H1 (cell line): ENCODE measurements around the gene SH3YL1. TPM values are rescaled to one million over a fixed set of nuclear protein-coding genes. Genes with fewer than 3 reads are reported as not detected.

Experiments
- CTCF ChIA-PET: fragments of 300-600 bp; sonication (Branson Sonifier 250); formaldehyde crosslinking; loops from one replicate; lab custom pipeline; 2021; ENCODE audit not compliant: partially characterized antibody; lab: Charles Lee
- POLR2A ChIA-PET: fragments of 300-600 bp; sonication (Branson Sonifier 250); formaldehyde crosslinking; loops from one replicate; lab custom pipeline; 2021; ENCODE audit warnings: inconsistent platforms; ENCODE audit not compliant: partially characterized antibody; lab: Charles Lee
- DNase-seq, 2 experiments: peaks; one replicate each; pipeline versions ENCODE4 v3.0.0 to v3.0.0-alpha.2; 2010 to 2022; ENCODE audit warnings: low spot score in 2 of 2, low read depth in 1 of 2, mixed read lengths in 1 of 2
- FAIRE-seq: peaks from 2 replicates; lab custom pipeline; 2011; peaks lifted over from hg19 to GRCh38; lab: Jason Lieb, UNC
- H2AFZ ChIP-seq: 2 replicates; pipeline ENCODE4 v1.8.1; 2012; ENCODE audit warnings: low read length, inconsistent platforms
- H2AK5ac ChIP-seq: 2 replicates; pipeline ENCODE4 v1.6.1; 2013; ENCODE audit warnings: low read depth, low read length
- H2BK120ac ChIP-seq: replicated peaks from 2 replicates; pipeline ENCODE3; 2013; ENCODE audit warnings: low read depth, low read length, inconsistent platforms
- H2BK12ac ChIP-seq: 2 replicates; pipeline ENCODE4 v1.6.1; 2013; ENCODE audit warnings: low read depth, low read length
- H2BK15ac ChIP-seq: 2 replicates; pipeline ENCODE4 v1.6.1; 2013; ENCODE audit warnings: low read length
- H2BK20ac ChIP-seq: 2 replicates; pipeline ENCODE4 v1.6.1; 2013; ENCODE audit warnings: low read length
- H2BK5ac ChIP-seq: 2 replicates; pipeline ENCODE4 v1.6.1; 2013; ENCODE audit warnings: low read depth, low read length
- H3K14ac ChIP-seq: 2 replicates; pipeline ENCODE4 v1.6.1; 2013; ENCODE audit warnings: inconsistent platforms; ENCODE audit not compliant: insufficient read length
- H3K18ac ChIP-seq: 2 replicates; pipeline ENCODE4 v1.6.1; 2013; ENCODE audit warnings: low read length; ENCODE audit errors: extremely low read depth
- H3K23ac ChIP-seq: 2 replicates; pipeline ENCODE4 v1.6.1; 2013; ENCODE audit warnings: inconsistent platforms; ENCODE audit not compliant: insufficient read length
- H3K23me2 ChIP-seq: 2 replicates; pipeline ENCODE4 v1.6.1; 2013; ENCODE audit warnings: low read depth, low read length
- H3K27ac ChIP-seq: 2 replicates; pipeline ENCODE4 v1.6.1; 2011; ENCODE audit warnings: low read depth, low read length, inconsistent platforms
- H3K27me3 ChIP-seq, 4 experiments: replicated peaks in 1 of 4; 1 replicate in 1 of 4; 2 replicates in 3 of 4; pipeline versions ENCODE4 v1.6.1 to v1.8.1; 2011 to 2013; ENCODE audit warnings: low read length in 3 of 4, mild to moderate bottlenecking in 3 of 4, inconsistent platforms in 2 of 4, mixed read lengths in 2 of 4, moderate library complexity in 1 of 4; ENCODE audit not compliant: control insufficient read depth in 3 of 4, insufficient read depth in 3 of 4; ENCODE audit errors: extremely low read depth in 1 of 4
- H3K36me3 ChIP-seq, 4 experiments: 2 replicates each; pipeline versions ENCODE4 v1.6.1 to v1.8.1; 2011 to 2013; ENCODE audit warnings: mild to moderate bottlenecking in 4 of 4, low read length in 3 of 4, moderate library complexity in 2 of 4, control low read depth in 1 of 4, inconsistent platforms in 1 of 4; ENCODE audit not compliant: insufficient read depth in 4 of 4, control insufficient read depth in 2 of 4
- H3K4ac ChIP-seq: replicated peaks from 2 replicates; pipeline ENCODE3; 2013; ENCODE audit warnings: low read length, low read depth, mixed read lengths, inconsistent platforms; ENCODE audit not compliant: insufficient read length
- H3K4me1 ChIP-seq, 4 experiments: replicated peaks in 1 of 4; 1 replicate in 1 of 4; 2 replicates in 3 of 4; pipeline versions ENCODE4 v1.6.1 to v1.8.1; 2011 to 2013; ENCODE audit warnings: low read length in 3 of 4, inconsistent platforms in 2 of 4, mixed read lengths in 1 of 4; ENCODE audit not compliant: insufficient read depth in 4 of 4, control insufficient read depth in 3 of 4
- H3K4me2 ChIP-seq, 2 experiments: 2 replicates each; pipeline versions ENCODE4 v1.6.1 to v1.8.1; 2011 to 2013; ENCODE audit warnings: low read depth in 2 of 2, low read length in 2 of 2, control low read depth in 1 of 2, inconsistent platforms in 1 of 2, mild to moderate bottlenecking in 1 of 2; ENCODE audit not compliant: insufficient read depth in 1 of 2
- H3K4me3 ChIP-seq, 4 experiments: fragments of 200-600, 300-600 bp in 1 of 4; sonication (generic), shearing (Covaris generic), sonication (Bioruptor Twin) in 1 of 4; 2 replicates each; pipeline versions ENCODE4 v1.5.1 to v1.8.1; 2011 to 2016; ENCODE audit warnings: low read length in 4 of 4, low read depth in 3 of 4, control low read depth in 2 of 4, inconsistent platforms in 2 of 4, mild to moderate bottlenecking in 2 of 4, mixed read lengths in 1 of 4, moderate library complexity in 1 of 4; ENCODE audit not compliant: insufficient read depth in 2 of 4; ENCODE audit errors: extremely low read depth in 1 of 4
- H3K56ac ChIP-seq: replicated peaks from 2 replicates; pipeline ENCODE3; 2013; ENCODE audit warnings: low read depth, mild to moderate bottlenecking, mixed read lengths, low read length, inconsistent platforms; ENCODE audit not compliant: insufficient read length
- H3K79me1 ChIP-seq: 2 replicates; pipeline ENCODE4 v1.6.1; 2013; ENCODE audit warnings: low read depth, low read length, control low read depth
- H3K79me2 ChIP-seq, 2 experiments: 2 replicates each; pipeline versions ENCODE4 v1.6.1 to v1.8.1; 2012 to 2013; ENCODE audit warnings: low read length in 2 of 2, mild to moderate bottlenecking in 2 of 2, inconsistent platforms in 1 of 2; ENCODE audit not compliant: insufficient read depth in 2 of 2, control insufficient read depth in 1 of 2
- H3K9ac ChIP-seq, 4 experiments: replicated peaks in 1 of 4; 1 replicate in 1 of 4; 2 replicates in 3 of 4; pipeline versions ENCODE4 v1.6.1 to v1.8.1; 2011 to 2013; ENCODE audit warnings: low read depth in 3 of 4, low read length in 3 of 4, control low read depth in 2 of 4, mild to moderate bottlenecking in 2 of 4, moderate library complexity in 2 of 4, inconsistent platforms in 1 of 4; ENCODE audit errors: extremely low read depth in 1 of 4
- H3K9me3 ChIP-seq, 2 experiments: 2 replicates each; pipeline versions ENCODE4 v1.6.1 to v1.8.1; 2012 to 2013; ENCODE audit warnings: mild to moderate bottlenecking in 2 of 2, moderate library complexity in 2 of 2, control low read depth in 1 of 2, inconsistent platforms in 1 of 2, low read depth in 1 of 2, low read length in 1 of 2, mixed read lengths in 1 of 2; ENCODE audit not compliant: insufficient read depth in 2 of 2
- H4K20me1 ChIP-seq, 2 experiments: replicated peaks in 1 of 2; 2 replicates each; pipeline versions ENCODE3 to v1.8.1; 2011 to 2013; ENCODE audit warnings: inconsistent platforms in 2 of 2, low read length in 2 of 2, mild to moderate bottlenecking in 1 of 2; ENCODE audit not compliant: insufficient read depth in 2 of 2, control insufficient read depth in 1 of 2
- H4K5ac ChIP-seq: 2 replicates; pipeline ENCODE4 v1.6.1; 2013; ENCODE audit warnings: low read length, low read depth, mixed read lengths, inconsistent platforms; ENCODE audit not compliant: insufficient read length
- H4K8ac ChIP-seq: 2 replicates; pipeline ENCODE4 v1.8.0; 2013; ENCODE audit warnings: mild to moderate bottlenecking, moderate library complexity, low read length, inconsistent platforms; ENCODE audit not compliant: insufficient read depth; ENCODE audit errors: extremely low read depth
- H4K91ac ChIP-seq: replicated peaks from 2 replicates; pipeline ENCODE3; 2013; ENCODE audit warnings: low read length, mixed read lengths, inconsistent platforms; ENCODE audit not compliant: insufficient read length
- CTBP2 ChIP-seq: IDR thresholded peaks from 2 replicates; pipeline ENCODE4 v1.7.0; 2011; ENCODE audit warnings: borderline replicate concordance, mild to moderate bottlenecking, moderate library complexity, mixed read lengths, low read length; ENCODE audit not compliant: insufficient read depth, insufficient read length
- POU5F1 ChIP-seq: IDR thresholded peaks from 2 replicates; pipeline ENCODE4 v1.6.1; 2011; ENCODE audit warnings: low read depth, mild to moderate bottlenecking, low read length, moderate library complexity
- SP4 ChIP-seq: IDR thresholded peaks from 2 replicates; pipeline ENCODE4 v1.6.1; 2012; ENCODE audit warnings: low read length, inconsistent platforms
- SRF ChIP-seq: IDR thresholded peaks from 2 replicates; pipeline ENCODE4 v1.6.1; 2011; ENCODE audit warnings: mild to moderate bottlenecking, low read depth, low read length, moderate library complexity
- TCF12 ChIP-seq: IDR thresholded peaks from 2 replicates; pipeline ENCODE4 v1.6.1; 2011; ENCODE audit warnings: low read depth, mild to moderate bottlenecking, low read length
- WGBS, 2 experiments: shearing (Covaris generic) in 1 of 2; methylation state at CpG; one replicate each; pipeline versions ENCODE4 v1.1.6 to v1.1.7; 2013 to 2015; ENCODE audit warnings: low lambda C conversion rate in 2 of 2, mixed read lengths in 2 of 2, inconsistent platforms in 1 of 2, low coverage in 1 of 2, missing lambda C conversion rate in 1 of 2; ENCODE audit not compliant: insufficient replicate concordance in 2 of 2, insufficient coverage in 1 of 2, insufficient read length in 1 of 2; ENCODE audit errors: extremely low coverage in 1 of 2, missing lambda C conversion rate in 1 of 2; 5-methylcytosine and 5-hydroxymethylcytosine counted together
- polyA plus RNA-seq, 7 experiments: library from polyadenylated mRNA; depleted of rRNA in 3 of 7; stranded (reverse) in 5 of 7; unstranded in 2 of 7; fragments of >200 nt in 5 of 7; fragments of 200-250 nt in 2 of 7; gene quantifications; 1 replicate in 5 of 7; 2 replicates in 1 of 7; 4 replicates in 1 of 7; pipeline versions ENCODE4 v1.2.1 to v1.2.3, GENCODE V29; 2011 to 2013; ENCODE audit warnings: missing spikeins in 2 of 7, mixed read lengths in 2 of 7
- total RNA-seq: library from RNA; stranded (reverse); fragmentation: NEBNext Ultra II Directional; extraction: Animal tissue kit (Norgen Biotek cat#: 25700); gene quantifications from 2 replicates; pipeline ENCODE4 v1.2.1, GENCODE V29; 2021

The SH3YL1 gene
- total and polyA plus RNA-seq, 2 of the 8 experiments (the other 6 are each of a cell fraction or from before 2014, with no cell fraction given): 13.6 to 37.2 TPM

GRCh38 chr2:185221-185620 lies 78.6 kb downstream of the SH3YL1 start:
- no peak overlapping the region for H3K4me2 ChIP-seq
- no peak overlapping the region for H3K18ac ChIP-seq
- H2BK5ac ChIP-seq: no peak overlapping the region
- peaks cover 46 to 56% of the 10 kb centered on the region in 2 experiments for H3K9me3 ChIP-seq
- no peaks in the 10 kb centered on the region for H3K27me3 ChIP-seq
- H3K36me3 ChIP-seq: no peaks in the 10 kb centered on the region; a peak in 2 of 8 replicates
- H3K4ac ChIP-seq: no peak overlapping the region
- no peak overlapping the region for H4K91ac ChIP-seq
- H2AFZ ChIP-seq: no peak overlapping the region
- no peak overlapping the region for H2AK5ac ChIP-seq
- H3K56ac ChIP-seq: no peak overlapping the region
- no peak overlapping the region for H3K4me3 ChIP-seq
- H4K8ac ChIP-seq: no peak overlapping the region
- H4K5ac ChIP-seq: no peak overlapping the region
- no peak overlapping the region for H3K14ac ChIP-seq
- DNase-seq (no peak), FAIRE-seq (no peak)
- no peak overlapping the region for H2BK20ac ChIP-seq
- H3K23me2 ChIP-seq: no peaks in the 10 kb centered on the region
- no peak overlapping the region for H2BK120ac ChIP-seq
- H2BK12ac ChIP-seq: no peak overlapping the region
- H3K79me1 ChIP-seq: no peaks in the 10 kb centered on the region
- POLR2A ChIA-PET: no interaction called here
- H3K79me2 ChIP-seq: no peaks in the 10 kb centered on the region
- whole genome bisulfite sequencing, 2 experiments: 67% methylated on average over 1 of the region's 1 CpG; no CpG with 5 or more reads in 1 of the 2 experiments
- H3K27ac ChIP-seq: no peak overlapping the region
- no peak overlapping the region for H3K23ac ChIP-seq
- H2BK15ac ChIP-seq: no peak overlapping the region
- no peak overlapping the region for H3K9ac ChIP-seq
- CTCF ChIA-PET: interaction anchor here (1.0 kb wide), 1 partner anchor 62 kb away, joined by 3 read pairs; no protein-coding TSS in a partner anchor
- no peaks in the 10 kb centered on the region for H4K20me1 ChIP-seq
- no peaks in the 10 kb centered on the region for H3K4me1 ChIP-seq
- TF ChIP-seq SP4: no peak
- no peak for TF ChIP-seq CTBP2
- TF ChIP-seq TCF12: no peak
- no peak for TF ChIP-seq POU5F1
- TF ChIP-seq SRF: no peak
